Activated CD4-positive, alpha-beta memory T cell treated with anti-CD3 and anti-CD28 coated beads for 36 hours (primary cell): ENCODE data around the gene PLD3. TPM values are rescaled to one million over a fixed set of nuclear protein-coding genes. Genes with fewer than 3 reads are reported as not detected.

Experiments used
- CTCF ChIA-PET: fragments of 350-600 bp; sonication (Branson Sonifier 250); formaldehyde crosslinking; loops from one replicate; lab custom pipeline; 2021; ENCODE audit warnings: antibody characterized with exemption, inconsistent platforms; lab: Charles Lee
- POLR2A ChIA-PET: fragments of 350-600 bp; sonication (Branson Sonifier 250); formaldehyde crosslinking; loops from one replicate; lab custom pipeline; 2021; ENCODE audit warnings: antibody characterized with exemption; lab: Charles Lee
- DNase-seq: peaks from one replicate; pipeline ENCODE4 v3.0.0-alpha.2; 2020
- H3K27ac Mint-ChIP-seq: one replicate; pipeline ENCODE4 v1.8.0; 2021; ENCODE audit warnings: mixed read lengths
- H3K27me3 Mint-ChIP-seq: one replicate; pipeline ENCODE4 v1.8.0; 2021; ENCODE audit warnings: mixed read lengths
- H3K36me3 Mint-ChIP-seq: one replicate; pipeline ENCODE4 v1.8.0; 2021; ENCODE audit warnings: mixed read lengths
- H3K4me1 Mint-ChIP-seq: one replicate; pipeline ENCODE4 v1.8.0; 2021; ENCODE audit warnings: low read depth, mixed read lengths
- H3K4me3 Mint-ChIP-seq: one replicate; pipeline ENCODE4 v1.8.0; 2021; ENCODE audit warnings: mild to moderate bottlenecking, mixed read lengths
- H3K9me3 Mint-ChIP-seq: one replicate; pipeline ENCODE4 v1.8.0; 2021; ENCODE audit warnings: mixed read lengths
- intact Hi-C: fragments of 100-400 bp; cut with micrococcal nuclease; formaldehyde crosslinking; loops from one replicate; pipeline ENCODE4 v1.15.1; 2023
- total RNA-seq, 2 experiments: library from RNA; stranded (reverse); gene quantifications; one replicate each; pipeline ENCODE4 v1.2.3, GENCODE V29; 2021

The PLD3 gene
- total RNA-seq, 2 experiments from 2014 or later = 70.9 to 73.4 TPM

- POLR2A ChIA-PET = no interaction called here
Observed at GRCh38 chr19:40335101-40335500, 13.4 kb upstream of the PLD3 start.

GRCh38 chr19:40335855-40336600 is 12.5 kb upstream of the PLD3 start:
- Mint-ChIP-seq H3K4me1 (no peaks in the 10 kb centered on the region), H3K36me3 (peaks cover 26% of the 10 kb centered on the region), H3K27me3 (no peaks in the 10 kb centered on the region), H3K4me3 (no peak overlapping the region), H3K27ac (no peak overlapping the region), H3K9me3 (no peaks in the 10 kb centered on the region)
- no peak for DNase-seq
- CTCF ChIA-PET = interaction anchor here (1.4 kb wide), 1 partner anchor 30 kb away, joined by 4 read pairs; no protein-coding TSS in a partner anchor
- intact Hi-C loops = no loop called here
- POLR2A ChIA-PET = no interaction called here

More at GRCh38 chr19:40335101-40335500, 13.4 kb upstream of the PLD3 start:
- Mint-ChIP-seq H3K4me3 (no peak overlapping the region), H3K4me1 (no peaks in the 10 kb centered on the region), H3K9me3 (no peaks in the 10 kb centered on the region), H3K27ac (no peak overlapping the region), H3K27me3 (no peaks in the 10 kb centered on the region), H3K36me3 (peaks cover 29% of the 10 kb centered on the region)
- CTCF ChIA-PET = interaction anchor here (0.6 to 1.4 kb wide), 2 partner anchors 30 to 82 kb away, joined by 3 to 4 read pairs; no protein-coding TSS in a partner anchor
- DNase-seq = no peak
- intact Hi-C loops = no loop called here

- Mint-ChIP-seq H3K27me3 (no peaks in the 10 kb centered on the region), H3K36me3 (peaks cover 21% of the 10 kb centered on the region), H3K4me1 (no peaks in the 10 kb centered on the region), H3K27ac (no peak overlapping the region), H3K4me3 (no peak overlapping the region), H3K9me3 (no peaks in the 10 kb centered on the region)
- DNase-seq = no peak
- ChIA-PET POLR2A (no interaction called here), CTCF (no interaction called here)
- intact Hi-C loops = no loop called here
Observed at GRCh38 chr19:40336601-40336900, 11.9 kb upstream of the PLD3 start.

GRCh38 chr19:40337107-40337506 is 11.4 kb upstream of the PLD3 start:
- peaks cover 21% of the 10 kb centered on the region for H3K36me3 Mint-ChIP-seq
- intact Hi-C loops = no loop called here
- no peaks in the 10 kb centered on the region for H3K27me3 Mint-ChIP-seq
- no peak overlapping the region for H3K4me3 Mint-ChIP-seq
- H3K27ac Mint-ChIP-seq = no peak overlapping the region
- no peaks in the 10 kb centered on the region for H3K9me3 Mint-ChIP-seq
- CTCF ChIA-PET = interaction anchor here (1.0 kb wide), 1 partner anchor 19 kb away, joined by 3 read pairs; no protein-coding TSS in a partner anchor
- POLR2A ChIA-PET = no interaction called here
- no peak for DNase-seq
- H3K4me1 Mint-ChIP-seq = no peaks in the 10 kb centered on the region

GRCh38 chr19:40337594-40337993 is 10.9 kb upstream of the PLD3 start:
- Mint-ChIP-seq H3K4me3 (no peak overlapping the region), H3K9me3 (no peaks in the 10 kb centered on the region), H3K27ac (no peak overlapping the region), H3K27me3 (no peaks in the 10 kb centered on the region), H3K36me3 (peaks cover 20% of the 10 kb centered on the region), H3K4me1 (no peaks in the 10 kb centered on the region)
- DNase-seq = no peak
- intact Hi-C loops = no loop called here
- ChIA-PET CTCF (interaction anchor here (1.0 kb wide), 1 partner anchor 19 kb away, joined by 3 read pairs; no protein-coding TSS in a partner anchor), POLR2A (no interaction called here)

- peaks cover 10% of the 10 kb centered on the region for H3K36me3 Mint-ChIP-seq
- no peak overlapping the region for H3K4me3 Mint-ChIP-seq
- CTCF ChIA-PET = no interaction called here
- POLR2A ChIA-PET = no interaction called here
- H3K9me3 Mint-ChIP-seq = no peaks in the 10 kb centered on the region
- intact Hi-C loops = no loop called here
- H3K4me1 Mint-ChIP-seq = no peaks in the 10 kb centered on the region
- DNase-seq = no peak
- H3K27ac Mint-ChIP-seq = no peak overlapping the region
- H3K27me3 Mint-ChIP-seq = no peaks in the 10 kb centered on the region
Observed at GRCh38 chr19:40339018-40339728, 9.3 kb upstream of the PLD3 start.

- ChIA-PET CTCF (no interaction called here), POLR2A (no interaction called here)
- Mint-ChIP-seq H3K4me1 (peaks cover 6% of the 10 kb centered on the region), H3K27ac (no peak overlapping the region), H3K36me3 (peaks cover 10% of the 10 kb centered on the region), H3K4me3 (no peak overlapping the region), H3K27me3 (no peaks in the 10 kb centered on the region), H3K9me3 (no peaks in the 10 kb centered on the region)
- intact Hi-C loops = no loop called here
- DNase-seq = no peak
Observed at GRCh38 chr19:40341601-40342482, 6.7 kb upstream of the PLD3 start.

- Mint-ChIP-seq H3K36me3 (peaks cover 10% of the 10 kb centered on the region), H3K4me1 (peaks cover 14% of the 10 kb centered on the region), H3K4me3 (no peak overlapping the region), H3K9me3 (no peaks in the 10 kb centered on the region), H3K27ac (no peak overlapping the region), H3K27me3 (no peaks in the 10 kb centered on the region)
- ChIA-PET CTCF (no interaction called here), POLR2A (no interaction called here)
- intact Hi-C loops = no loop called here
- no peak for DNase-seq
Observed at GRCh38 chr19:40342644-40343311, 5.7 kb upstream of the PLD3 start.

- DNase-seq = no peak
- CTCF ChIA-PET = no interaction called here
- POLR2A ChIA-PET = no interaction called here
- no peaks in the 10 kb centered on the region for H3K27me3 Mint-ChIP-seq
- intact Hi-C loops = no loop called here
- peaks cover 6% of the 10 kb centered on the region for H3K36me3 Mint-ChIP-seq
- no peak overlapping the region for H3K4me3 Mint-ChIP-seq
- no peak overlapping the region for H3K27ac Mint-ChIP-seq
- no peaks in the 10 kb centered on the region for H3K9me3 Mint-ChIP-seq
- H3K4me1 Mint-ChIP-seq = peaks cover 20% of the 10 kb centered on the region
Observed at GRCh38 chr19:40344422-40344821, 4.1 kb upstream of the PLD3 start.

- CTCF ChIA-PET = interaction anchor here (1.0 to 1.3 kb wide), 3 partner anchors 44 to 72 kb away, joined by 3 to 7 read pairs (median 4); no protein-coding TSS in a partner anchor
- POLR2A ChIA-PET = interaction anchor here (0.7 to 1.0 kb wide), 3 partner anchors 72 to 256 kb away, joined by 3 to 4 read pairs (median 3); no protein-coding TSS in a partner anchor
- Mint-ChIP-seq H3K4me3 (peak overlapping the region; percentile 83), H3K9me3 (no peaks in the 10 kb centered on the region), H3K36me3 (peaks cover 2% of the 10 kb centered on the region), H3K27me3 (no peaks in the 10 kb centered on the region), H3K4me1 (peaks cover 26% of the 10 kb centered on the region), H3K27ac (peak overlapping the region; percentile 61)
- DNase-seq = peak; percentile 22
- intact Hi-C loops = loop anchor here (1.0 to 5.0 kb wide), 6 partner anchors 64 to 1013 kb away; partner anchors contain the start of genes AKT2, B9D2, SERTAD1 and SHKBP1
Observed at GRCh38 chr19:40348961-40349507, 539 bp downstream of the PLD3 start.

- Mint-ChIP-seq H3K4me1 (peaks cover 6% of the 10 kb centered on the region), H3K36me3 (no peaks in the 10 kb centered on the region), H3K27ac (no peak overlapping the region), H3K9me3 (no peaks in the 10 kb centered on the region), H3K27me3 (no peaks in the 10 kb centered on the region), H3K4me3 (no peak overlapping the region)
- DNase-seq = no peak
- CTCF ChIA-PET = interaction anchor here (1.2 kb wide), 1 partner anchor 51 kb away, joined by 4 read pairs; no protein-coding TSS in a partner anchor
- POLR2A ChIA-PET = no interaction called here
- intact Hi-C loops = no loop called here
Observed at GRCh38 chr19:40355975-40356680, 7.6 kb downstream of the PLD3 start.
